SK-N-SH treated with all-trans-retinoic acid at 6 μM for 48 hours (cell line): ENCODE measurements around the gene MEG3.

Experiments used
- ATAC-seq: fragments of 200-7000 bp; cut with Tn5 transposase; 3 replicates; pipeline ENCODE4 v1.9.1; 2020; ENCODE audit warnings: mild to moderate bottlenecking, moderate library complexity
- CSDC2 ChIP-seq: fragments of 250-450 bp; sonication (Bioruptor Pico); IDR thresholded peaks from 2 replicates; pipeline ENCODE4 v1.5.0; 2020; ENCODE audit warnings: mild to moderate bottlenecking, moderate library complexity
- ESRRG ChIP-seq: fragments of 250-450 bp; sonication (Bioruptor Pico); IDR thresholded peaks from 2 replicates; pipeline ENCODE4 v1.6.1; 2021; ENCODE audit warnings: mild to moderate bottlenecking
- GLIS3 ChIP-seq: fragments of 250-450 bp; sonication (Bioruptor Pico); IDR thresholded peaks from 2 replicates; pipeline ENCODE4 v1.5.0; 2020; ENCODE audit warnings: mild to moderate bottlenecking, moderate library complexity
- ISL1 ChIP-seq: fragments of 250-450 bp; sonication (Bioruptor Pico); IDR thresholded peaks from 2 replicates; pipeline ENCODE4 v2.1.2; 2022; ENCODE audit warnings: mild to moderate bottlenecking, moderate library complexity
- OSR1 ChIP-seq: fragments of 250-450 bp; sonication (Bioruptor Pico); IDR thresholded peaks from 2 replicates; pipeline ENCODE4 v1.8.0; 2022; ENCODE audit warnings: moderate library complexity, mild to moderate bottlenecking, inconsistent platforms
- RARB ChIP-seq: fragments of 250-450 bp; sonication (Bioruptor Pico); IDR thresholded peaks from 2 replicates; pipeline ENCODE4 v1.8.0; 2021; ENCODE audit warnings: mild to moderate bottlenecking, moderate library complexity
- SNAI2 ChIP-seq: fragments of 250-450 bp; sonication (Bioruptor Pico); IDR thresholded peaks from 2 replicates; pipeline ENCODE4 v1.5.0; 2020; ENCODE audit warnings: mild to moderate bottlenecking, moderate library complexity
- TCF4 ChIP-seq: fragments of 250-450 bp; sonication (Bioruptor Pico); IDR thresholded peaks from 2 replicates; pipeline ENCODE4 v1.8.0; 2021; ENCODE audit warnings: mild to moderate bottlenecking, moderate library complexity, borderline replicate concordance
- TOX ChIP-seq: fragments of 250-450 bp; sonication (Bioruptor Pico); IDR thresholded peaks from 2 replicates; pipeline ENCODE4 v1.8.0; 2021; ENCODE audit warnings: mild to moderate bottlenecking, moderate library complexity, borderline replicate concordance
- ZC3H10 ChIP-seq: fragments of 250-450 bp; sonication (Bioruptor Pico); IDR thresholded peaks from 2 replicates; pipeline ENCODE4 v1.5.1; 2021; ENCODE audit warnings: mild to moderate bottlenecking, moderate library complexity
- ZFP3 ChIP-seq: fragments of 250-450 bp; sonication (Bioruptor Pico); IDR thresholded peaks from 2 replicates; pipeline ENCODE4 v1.5.0; 2020; ENCODE audit warnings: mild to moderate bottlenecking, moderate library complexity
- ZNF565 ChIP-seq: fragments of 450-650 bp; formaldehyde crosslinking; conservative IDR thresholded peaks from 2 replicates; pipeline ENCODE4 v1.5.0; 2020; ENCODE audit warnings: low read depth, mild to moderate bottlenecking, moderate library complexity
- ZNF70 ChIP-seq: fragments of 450-650 bp; formaldehyde crosslinking; IDR thresholded peaks from 2 replicates; pipeline ENCODE4 v1.5.0; 2020; ENCODE audit warnings: mild to moderate bottlenecking, moderate library complexity
- ZNF8 ChIP-seq: fragments of 450-650 bp; formaldehyde crosslinking; IDR thresholded peaks from 2 replicates; pipeline ENCODE4 v1.5.0; 2020; ENCODE audit warnings: mild to moderate bottlenecking, moderate library complexity
- TF ChIP-seq, protein P1 (sequence below): fragments of 250-450 bp; sonication (Bioruptor Pico); IDR thresholded peaks from 2 replicates; pipeline ENCODE4 v1.5.1; 2020; ENCODE audit warnings: low read depth, mild to moderate bottlenecking, moderate library complexity
- TF ChIP-seq, protein P2 (sequence below): fragments of 250-450 bp; sonication (Bioruptor Pico); IDR thresholded peaks from 2 replicates; pipeline ENCODE4 v1.5.0; 2020; ENCODE audit warnings: mild to moderate bottlenecking, moderate library complexity
- TF ChIP-seq, protein P3 (sequence below): fragments of 250-450 bp; sonication (Bioruptor Pico); IDR thresholded peaks from 2 replicates; pipeline ENCODE4 v1.8.0; 2021; ENCODE audit warnings: low read depth, mild to moderate bottlenecking, moderate library complexity, borderline replicate concordance
- TF ChIP-seq, protein P4 (sequence below): fragments of 250-450 bp; sonication (Bioruptor Pico); IDR thresholded peaks from 2 replicates; pipeline ENCODE4 v1.8.0; 2020; ENCODE audit warnings: mild to moderate bottlenecking, moderate library complexity, borderline replicate concordance
- TF ChIP-seq, protein P5 (sequence below): fragments of 250-450 bp; sonication (Bioruptor Pico); IDR thresholded peaks from 2 replicates; pipeline ENCODE4 v1.5.1; 2021; ENCODE audit warnings: mild to moderate bottlenecking, moderate library complexity

MEG3 gene

DNA sequence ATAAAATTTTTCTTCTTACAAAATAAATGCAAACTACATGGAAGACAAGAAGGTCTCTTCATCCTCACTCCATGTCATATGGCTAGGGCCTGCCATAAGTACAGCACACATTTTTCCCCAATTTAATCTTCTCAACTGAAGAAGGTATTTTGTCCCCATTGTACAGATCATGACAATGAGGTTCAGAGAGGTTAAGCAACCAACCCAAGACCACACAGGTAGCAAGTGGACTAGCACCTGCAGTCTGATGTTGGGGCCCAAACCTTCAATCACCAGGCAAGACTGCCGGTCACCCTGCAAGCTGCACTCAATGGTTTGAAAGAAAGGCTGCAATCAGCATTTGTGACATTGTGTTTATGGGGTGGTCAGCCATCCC, 6.5 kb upstream of the MEG3 start:
- ATAC-seq: no peak
- no peak for TF ChIP-seq ZNF70 (CRISPR knock-in tag)
- TF ChIP-seq ZFP3 (CRISPR knock-in tag): no peak
- TF ChIP-seq RARB: no peak
- no peak for TF ChIP-seq ZNF8
- TF ChIP-seq SNAI2 (CRISPR knock-in tag): no peak
- TF ChIP-seq CSDC2 (CRISPR knock-in tag): no peak
- TF ChIP-seq, protein P1, sequence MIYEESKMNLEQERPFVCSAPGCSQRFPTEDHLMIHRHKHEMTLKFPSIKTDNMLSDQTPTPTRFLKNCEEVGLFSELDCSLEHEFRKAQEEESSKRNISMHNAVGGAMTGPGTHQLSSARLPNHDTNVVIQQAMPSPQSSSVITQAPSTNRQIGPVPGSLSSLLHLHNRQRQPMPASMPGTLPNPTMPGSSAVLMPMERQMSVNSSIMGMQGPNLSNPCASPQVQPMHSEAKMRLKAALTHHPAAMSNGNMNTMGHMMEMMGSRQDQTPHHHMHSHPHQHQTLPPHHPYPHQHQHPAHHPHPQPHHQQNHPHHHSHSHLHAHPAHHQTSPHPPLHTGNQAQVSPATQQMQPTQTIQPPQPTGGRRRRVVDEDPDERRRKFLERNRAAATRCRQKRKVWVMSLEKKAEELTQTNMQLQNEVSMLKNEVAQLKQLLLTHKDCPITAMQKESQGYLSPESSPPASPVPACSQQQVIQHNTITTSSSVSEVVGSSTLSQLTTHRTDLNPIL: no peak
- no peak for TF ChIP-seq ZC3H10 (CRISPR knock-in tag)
- no peak for TF ChIP-seq ESRRG (CRISPR knock-in tag)
- TF ChIP-seq, protein P2, sequence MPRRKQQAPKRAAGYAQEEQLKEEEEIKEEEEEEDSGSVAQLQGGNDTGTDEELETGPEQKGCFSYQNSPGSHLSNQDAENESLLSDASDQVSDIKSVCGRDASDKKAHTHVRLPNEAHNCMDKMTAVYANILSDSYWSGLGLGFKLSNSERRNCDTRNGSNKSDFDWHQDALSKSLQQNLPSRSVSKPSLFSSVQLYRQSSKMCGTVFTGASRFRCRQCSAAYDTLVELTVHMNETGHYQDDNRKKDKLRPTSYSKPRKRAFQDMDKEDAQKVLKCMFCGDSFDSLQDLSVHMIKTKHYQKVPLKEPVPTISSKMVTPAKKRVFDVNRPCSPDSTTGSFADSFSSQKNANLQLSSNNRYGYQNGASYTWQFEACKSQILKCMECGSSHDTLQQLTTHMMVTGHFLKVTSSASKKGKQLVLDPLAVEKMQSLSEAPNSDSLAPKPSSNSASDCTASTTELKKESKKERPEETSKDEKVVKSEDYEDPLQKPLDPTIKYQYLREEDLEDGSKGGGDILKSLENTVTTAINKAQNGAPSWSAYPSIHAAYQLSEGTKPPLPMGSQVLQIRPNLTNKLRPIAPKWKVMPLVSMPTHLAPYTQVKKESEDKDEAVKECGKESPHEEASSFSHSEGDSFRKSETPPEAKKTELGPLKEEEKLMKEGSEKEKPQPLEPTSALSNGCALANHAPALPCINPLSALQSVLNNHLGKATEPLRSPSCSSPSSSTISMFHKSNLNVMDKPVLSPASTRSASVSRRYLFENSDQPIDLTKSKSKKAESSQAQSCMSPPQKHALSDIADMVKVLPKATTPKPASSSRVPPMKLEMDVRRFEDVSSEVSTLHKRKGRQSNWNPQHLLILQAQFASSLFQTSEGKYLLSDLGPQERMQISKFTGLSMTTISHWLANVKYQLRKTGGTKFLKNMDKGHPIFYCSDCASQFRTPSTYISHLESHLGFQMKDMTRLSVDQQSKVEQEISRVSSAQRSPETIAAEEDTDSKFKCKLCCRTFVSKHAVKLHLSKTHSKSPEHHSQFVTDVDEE (CRISPR knock-in tag): no peak
- no peak for TF ChIP-seq TCF4
- TF ChIP-seq, protein P3, sequence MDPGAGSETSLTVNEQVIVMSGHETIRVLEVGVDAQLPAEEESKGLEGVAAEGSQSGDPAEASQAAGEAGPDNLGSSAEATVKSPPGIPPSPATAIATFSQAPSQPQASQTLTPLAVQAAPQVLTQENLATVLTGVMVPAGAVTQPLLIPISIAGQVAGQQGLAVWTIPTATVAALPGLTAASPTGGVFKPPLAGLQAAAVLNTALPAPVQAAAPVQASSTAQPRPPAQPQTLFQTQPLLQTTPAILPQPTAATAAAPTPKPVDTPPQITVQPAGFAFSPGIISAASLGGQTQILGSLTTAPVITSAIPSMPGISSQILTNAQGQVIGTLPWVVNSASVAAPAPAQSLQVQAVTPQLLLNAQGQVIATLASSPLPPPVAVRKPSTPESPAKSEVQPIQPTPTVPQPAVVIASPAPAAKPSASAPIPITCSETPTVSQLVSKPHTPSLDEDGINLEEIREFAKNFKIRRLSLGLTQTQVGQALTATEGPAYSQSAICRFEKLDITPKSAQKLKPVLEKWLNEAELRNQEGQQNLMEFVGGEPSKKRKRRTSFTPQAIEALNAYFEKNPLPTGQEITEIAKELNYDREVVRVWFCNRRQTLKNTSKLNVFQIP (CRISPR knock-in tag): no peak

DNA sequence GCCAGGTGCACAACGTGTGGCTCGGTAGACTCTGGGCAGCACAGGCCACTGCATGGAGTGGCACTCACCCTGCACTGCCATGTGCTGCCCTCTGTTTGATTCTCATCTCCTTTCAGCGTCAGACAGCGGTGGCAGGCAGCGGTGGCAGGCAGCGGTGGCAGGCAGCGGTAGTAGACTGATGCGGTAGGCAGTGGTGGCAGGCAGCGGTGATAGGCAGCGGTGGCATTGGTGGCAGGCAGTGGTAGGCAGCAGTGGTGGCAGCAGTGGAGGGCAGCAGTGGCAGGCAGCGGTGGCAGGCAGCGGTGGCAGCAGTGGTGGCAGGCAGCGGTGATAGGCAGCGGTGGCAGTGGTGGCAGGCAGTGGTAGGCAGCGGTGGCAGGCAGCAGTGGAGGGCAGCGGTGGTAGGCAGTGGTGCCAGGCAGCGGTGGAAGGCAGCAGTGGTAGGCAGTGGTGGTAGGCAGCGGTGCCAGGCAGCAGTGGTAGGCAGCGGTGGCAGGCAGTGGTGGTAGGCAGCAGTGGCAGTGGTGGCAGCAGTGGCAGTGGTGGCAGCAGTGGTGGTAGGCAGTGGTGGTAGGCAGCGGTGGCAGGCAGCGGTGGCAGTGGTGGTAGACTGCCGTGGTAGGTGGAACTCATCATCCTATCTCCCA, 6.0 kb upstream of the MEG3 start:
- ATAC-seq: no peak
- TF ChIP-seq RARB: no peak
- no peak for TF ChIP-seq TOX (CRISPR knock-in tag)
- TF ChIP-seq, protein P1: no peak
- TF ChIP-seq ZNF565 (CRISPR knock-in tag): no peak
- TF ChIP-seq, protein P4, sequence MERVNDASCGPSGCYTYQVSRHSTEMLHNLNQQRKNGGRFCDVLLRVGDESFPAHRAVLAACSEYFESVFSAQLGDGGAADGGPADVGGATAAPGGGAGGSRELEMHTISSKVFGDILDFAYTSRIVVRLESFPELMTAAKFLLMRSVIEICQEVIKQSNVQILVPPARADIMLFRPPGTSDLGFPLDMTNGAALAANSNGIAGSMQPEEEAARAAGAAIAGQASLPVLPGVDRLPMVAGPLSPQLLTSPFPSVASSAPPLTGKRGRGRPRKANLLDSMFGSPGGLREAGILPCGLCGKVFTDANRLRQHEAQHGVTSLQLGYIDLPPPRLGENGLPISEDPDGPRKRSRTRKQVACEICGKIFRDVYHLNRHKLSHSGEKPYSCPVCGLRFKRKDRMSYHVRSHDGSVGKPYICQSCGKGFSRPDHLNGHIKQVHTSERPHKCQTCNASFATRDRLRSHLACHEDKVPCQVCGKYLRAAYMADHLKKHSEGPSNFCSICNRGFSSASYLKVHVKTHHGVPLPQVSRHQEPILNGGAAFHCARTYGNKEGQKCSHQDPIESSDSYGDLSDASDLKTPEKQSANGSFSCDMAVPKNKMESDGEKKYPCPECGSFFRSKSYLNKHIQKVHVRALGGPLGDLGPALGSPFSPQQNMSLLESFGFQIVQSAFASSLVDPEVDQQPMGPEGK (CRISPR knock-in tag): no peak
- no peak for TF ChIP-seq CSDC2 (CRISPR knock-in tag)
- no peak for TF ChIP-seq ISL1 (CRISPR knock-in tag)
- TF ChIP-seq OSR1 (CRISPR knock-in tag): no peak
- TF ChIP-seq SNAI2 (CRISPR knock-in tag): no peak
- TF ChIP-seq, protein P3 (CRISPR knock-in tag): no peak
- TF ChIP-seq, protein P5, sequence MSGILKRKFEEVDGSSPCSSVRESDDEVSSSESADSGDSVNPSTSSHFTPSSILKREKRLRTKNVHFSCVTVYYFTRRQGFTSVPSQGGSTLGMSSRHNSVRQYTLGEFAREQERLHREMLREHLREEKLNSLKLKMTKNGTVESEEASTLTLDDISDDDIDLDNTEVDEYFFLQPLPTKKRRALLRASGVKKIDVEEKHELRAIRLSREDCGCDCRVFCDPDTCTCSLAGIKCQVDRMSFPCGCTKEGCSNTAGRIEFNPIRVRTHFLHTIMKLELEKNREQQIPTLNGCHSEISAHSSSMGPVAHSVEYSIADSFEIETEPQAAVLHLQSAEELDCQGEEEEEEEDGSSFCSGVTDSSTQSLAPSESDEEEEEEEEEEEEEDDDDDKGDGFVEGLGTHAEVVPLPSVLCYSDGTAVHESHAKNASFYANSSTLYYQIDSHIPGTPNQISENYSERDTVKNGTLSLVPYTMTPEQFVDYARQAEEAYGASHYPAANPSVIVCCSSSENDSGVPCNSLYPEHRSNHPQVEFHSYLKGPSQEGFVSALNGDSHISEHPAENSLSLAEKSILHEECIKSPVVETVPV (CRISPR knock-in tag): no peak
- no peak for TF ChIP-seq ZNF70 (CRISPR knock-in tag)
- TF ChIP-seq GLIS3 (CRISPR knock-in tag): no peak
